K562 (cell line): ENCODE results near the gene HSD3B7. TPM values are rescaled to one million over a fixed set of nuclear protein-coding genes. Genes with fewer than 3 reads are reported as not detected.
A peak's percentile ranks its signal among the peaks of the same experiment; 100 is the strongest.

Source experiments
- E2F1 ChIP-seq: sonication (generic); formaldehyde crosslinking; IDR thresholded peaks from 2 replicates; pipeline ENCODE4 v1.8.1; 2023; ENCODE audit warnings: mild to moderate bottlenecking, missing genetic modification reagents, moderate library complexity
- ELF1 ChIP-seq: fragments of 200-800 bp; sonication (Bioruptor generic); IDR thresholded peaks from 2 replicates; pipeline ENCODE4 v1.6.1; 2016; ENCODE audit warnings: missing genetic modification characterization, missing compliant biosample characterization
- GATAD2B ChIP-seq: fragments of 450-650 bp; IDR thresholded peaks from 2 replicates; pipeline ENCODE4 v1.6.1; 2017; ENCODE audit warnings: mild to moderate bottlenecking, borderline replicate concordance
- KLF6 ChIP-seq: fragments of 250-450 bp; sonication (Bioruptor Pico); IDR thresholded peaks from 2 replicates; pipeline ENCODE4 v1.4.0; 2020; ENCODE audit warnings: mild to moderate bottlenecking, moderate library complexity, borderline replicate concordance
- MCM7 ChIP-seq, 2 experiments: fragments of 450-650 bp; IDR thresholded peaks; 2 replicates each; pipeline ENCODE4 v1.6.1; 2016 to 2018
- MEF2A ChIP-seq: IDR thresholded peaks from 2 replicates; pipeline ENCODE4 v1.6.1; 2011; ENCODE audit warnings: low read depth, mild to moderate bottlenecking, low read length, moderate library complexity; ENCODE audit not compliant: control insufficient read depth
- NCOA1 ChIP-seq: fragments of 450-650 bp; IDR thresholded peaks from 2 replicates; pipeline ENCODE4 v1.6.1; 2016; ENCODE audit warnings: low read depth
- NCOA4 ChIP-seq: fragments of 450-650 bp; IDR thresholded peaks from 2 replicates; pipeline ENCODE4 v1.6.1; 2018; ENCODE audit warnings: mild to moderate bottlenecking; ENCODE audit not compliant: partially characterized antibody
- POU5F1 ChIP-seq: fragments of 150-350 bp; IDR thresholded peaks from 2 replicates; pipeline ENCODE4 v1.6.1; 2014; ENCODE audit warnings: borderline replicate concordance, low read length, low read depth, mild to moderate bottlenecking; ENCODE audit not compliant: partially characterized antibody
- PTTG1 ChIP-seq: fragments of 450-650 bp; IDR thresholded peaks from 2 replicates; pipeline ENCODE4 v1.6.1; 2016; ENCODE audit warnings: low read depth, mild to moderate bottlenecking, missing genetic modification characterization, missing compliant biosample characterization
- RREB1 ChIP-seq: fragments of 250-450 bp; sonication (Bioruptor Pico); IDR thresholded peaks from 2 replicates; pipeline ENCODE4 v1.4.0; 2020
- SREBF1 ChIP-seq: fragments of 150-350 bp; IDR thresholded peaks from 2 replicates; pipeline ENCODE4 v1.6.1; 2014; ENCODE audit warnings: antibody characterized with exemption, low read depth, low read length, borderline replicate concordance
- ZFP91 ChIP-seq: sonication (generic); formaldehyde crosslinking; IDR thresholded peaks from 2 replicates; pipeline ENCODE4 v1.8.0; 2022; ENCODE audit warnings: mild to moderate bottlenecking, missing genetic modification reagents
- ZHX1 ChIP-seq: fragments of 150-350 bp; conservative IDR thresholded peaks from 2 replicates; pipeline ENCODE4 v1.6.1; 2014; ENCODE audit warnings: low read length
- polyA plus RNA-seq, 8 experiments: library from polyadenylated mRNA; depleted of rRNA in 4 of 8; stranded (reverse) in 5 of 8; unstranded in 3 of 8; fragments of >200 nt; fragmentation: Nextera tagmentation in 2 of 8; fragmentation: Illumina TruSeq in 1 of 8; extraction: Ambion mirVana in 2 of 8; extraction: Trizol in 1 of 8; gene quantifications; 2 replicates each; pipeline versions ENCODE4 v1.2.1 to v1.2.3, GENCODE V29; 2011 to 2014; ENCODE audit warnings: inconsistent platforms in 1 of 8, missing spikeins in 1 of 8
- total RNA-seq, 7 experiments: library from RNA; depleted of rRNA in 6 of 7; stranded (reverse); fragments of >200 nt in 6 of 7; fragmentation: Illumina TruSeq in 2 of 7; extraction: Trizol in 2 of 7; gene quantifications; 2 replicates each; pipeline versions ENCODE4 v1.2.1 to v1.2.3, GENCODE V29; 2011 to 2021; ENCODE audit warnings: low replicate concordance in 1 of 7

Gene HSD3B7
- total and polyA plus RNA-seq, 9 of the 15 experiments (the other 6 are each of a cell fraction or from before 2014, with no cell fraction given) = 5.4 to 49.1 (median 23.0) TPM

GRCh38 chr16:31032736-31033708, 48.0 kb downstream of the HSD3B7 start, which contains the start of gene STX4 (continued):
- TF ChIP-seq POU5F1 (no peak), MEF2A (peak; percentile 58; the same call in 1 of the 2 replicates), ELF1 (tag) (peak; percentile 78), KLF6 (CRISPR knock-in tag) (no peak), NCOA4 (no peak), RREB1 (CRISPR knock-in tag) (peak; percentile 62), NCOA1 (peak; percentile 98), ZHX1 (0 out of 2 replicates have a peak, but pooled peaks have one; percentile 37), ZFP91 (CRISPR knock-in tag) (no peak; the same call in 1 of the 2 replicates), MCM7 (IDR thresholded peaks at IDR 0.05) (no peak), PTTG1 (tag) (no peak), E2F1 (CRISPR knock-in tag) (peak; percentile 74; the same call in 1 of the 2 replicates), GATAD2B (no peak; the same call in 1 of the 2 replicates), SREBF1 (peak; percentile 97)
